BJ (cell line): Measurements from ENCODE around the gene UBXN4. TPM values are rescaled to one million over a fixed set of nuclear protein-coding genes. Genes with fewer than 3 reads are reported as not detected.
"Not testable (repeated sequence)": the region's sequence is repeated elsewhere in the genome, so short reads cannot be mapped to it uniquely, and the experiment has no call there.

Experiments
- CTCF ChIA-PET: fragments of 350-600 bp; formaldehyde crosslinking; extraction: SDS; loops from one replicate; lab custom pipeline; 2021; ENCODE audit warnings: antibody characterized with exemption, inconsistent platforms; lab: Yijun Ruan, JAX
- POLR2A ChIA-PET: fragments of 300-600 bp; sonication (Branson Sonifier 250); formaldehyde crosslinking; extraction: SDS; loops from one replicate; lab custom pipeline; 2021; ENCODE audit warnings: antibody characterized with exemption; lab: Charles Lee
- DNase-seq: peaks from one replicate; pipeline ENCODE4 v3.0.0-alpha.2; 2011; ENCODE audit warnings: low read depth
- H3K27me3 ChIP-seq: 2 replicates; pipeline ENCODE4 v1.6.0; 2011; ENCODE audit warnings: low read length; ENCODE audit not compliant: control insufficient read depth, insufficient read depth
- H3K36me3 ChIP-seq: 2 replicates; pipeline ENCODE4 v1.5.1; 2011; ENCODE audit warnings: low read length; ENCODE audit not compliant: control insufficient read depth, insufficient read depth
- H3K4me3 ChIP-seq: 2 replicates; pipeline ENCODE4 v1.5.1; 2011; ENCODE audit warnings: low read depth, mild to moderate bottlenecking, control low read depth, low read length
- CTCF ChIP-seq: IDR thresholded peaks from 2 replicates; pipeline ENCODE4 v1.5.1; 2011; ENCODE audit warnings: low read depth, mild to moderate bottlenecking, control low read depth, inconsistent platforms, low read length, moderate library complexity; ENCODE audit not compliant: insufficient read depth
- polyA plus RNA-seq: library from polyadenylated mRNA; depleted of rRNA; stranded (reverse); fragments of >200 nt; gene quantifications from 2 replicates; pipeline ENCODE4 v1.2.3, GENCODE V29; 2011

Gene UBXN4
- polyA plus RNA-seq, 1 experiment: 51.1 TPM

- no peaks in the 10 kb centered on the region for H3K36me3 ChIP-seq
- TF ChIP-seq CTCF: peak; percentile 25; the same call in 1 of the 2 replicates
- CTCF ChIA-PET: interaction anchor here (0.9 to 4.4 kb wide), 10 partner anchors 9 to 798 kb away, joined by 3 to 44 read pairs (median 6); partner anchors contain the start of gene LCT
- POLR2A ChIA-PET: no interaction called here
- no peaks in the 10 kb centered on the region for H3K27me3 ChIP-seq
- DNase-seq: no peak
- no peak overlapping the region for H3K4me3 ChIP-seq
Measured at GRCh38 chr2:135798762-135799161, 57.1 kb downstream of the UBXN4 start.

GRCh38 chr2:135799738-135800137 is 58.1 kb downstream of the UBXN4 start:
- Histone ChIP-seq H3K4me3 (no peak overlapping the region), H3K27me3 (no peaks in the 10 kb centered on the region), H3K36me3 (no peaks in the 10 kb centered on the region)
- CTCF ChIA-PET: interaction anchor here (4.0 to 4.4 kb wide), 3 partner anchors 8 to 26 kb away, joined by 24 to 44 read pairs (median 39); no protein-coding TSS in a partner anchor
- TF ChIP-seq CTCF: no peak
- POLR2A ChIA-PET: no interaction called here
- no peak for DNase-seq

GRCh38 chr2:135800513-135801460 is 59.1 kb downstream of the UBXN4 start:
- no peak overlapping the region for H3K4me3 ChIP-seq
- DNase-seq: no peak
- H3K36me3 ChIP-seq: no peaks in the 10 kb centered on the region
- POLR2A ChIA-PET: no interaction called here
- TF ChIP-seq CTCF: no peak
- no peaks in the 10 kb centered on the region for H3K27me3 ChIP-seq
- CTCF ChIA-PET: no interaction called here

GRCh38 chr2:135802350-135802749 is 60.7 kb downstream of the UBXN4 start:
- ChIA-PET CTCF (interaction anchor here (0.8 kb wide), 1 partner anchor 34 kb away, joined by 3 read pairs; no protein-coding TSS in a partner anchor), POLR2A (no interaction called here)
- no peak for TF ChIP-seq CTCF

GRCh38 chr2:135803278-135803677 is 61.6 kb downstream of the UBXN4 start:
- DNase-seq: no peak
- CTCF ChIA-PET: no interaction called here

More at GRCh38 chr2:135802350-135802749, 60.7 kb downstream of the UBXN4 start:
- DNase-seq: no peak
- Histone ChIP-seq H3K36me3 (no peaks in the 10 kb centered on the region), H3K4me3 (no peak overlapping the region), H3K27me3 (no peaks in the 10 kb centered on the region; the same call in 1 of the 2 replicates)

GRCh38 chr2:135807874-135808273 is 66.2 kb downstream of the UBXN4 start:
- H3K36me3 ChIP-seq, H3K4me3 ChIP-seq, H3K27me3 ChIP-seq, POLR2A ChIA-PET, DNase-seq: not testable (repeated sequence)
- CTCF ChIA-PET: interaction anchor here (1.4 to 5.0 kb wide), 2 partner anchors 9 to 10 kb away, joined by 4 to 44 read pairs; no protein-coding TSS in a partner anchor

More at GRCh38 chr2:135803278-135803677, 61.6 kb downstream of the UBXN4 start:
- Histone ChIP-seq H3K27me3 (no peaks in the 10 kb centered on the region; the same call in 1 of the 2 replicates), H3K4me3 (no peak overlapping the region), H3K36me3 (no peaks in the 10 kb centered on the region)
- no peak for TF ChIP-seq CTCF
- POLR2A ChIA-PET: no interaction called here
